C4-2B (cell line): ENCODE results near the gene SLC4A1AP.

Experiments used
- H3K27ac ChIP-seq: fragments of 450-650 bp; 2 replicates; pipeline ENCODE4 v1.5.1; 2017
- ZFX ChIP-seq: fragments of 450-650 bp; IDR thresholded peaks from 2 replicates; pipeline ENCODE4 v1.6.1; 2017
- TF ChIP-seq, protein P1 (sequence below): fragments of 450-650 bp; conservative IDR thresholded peaks from 2 replicates; pipeline ENCODE4 v1.5.1; 2017; ENCODE audit warnings: mild to moderate bottlenecking

Gene SLC4A1AP

DNA sequence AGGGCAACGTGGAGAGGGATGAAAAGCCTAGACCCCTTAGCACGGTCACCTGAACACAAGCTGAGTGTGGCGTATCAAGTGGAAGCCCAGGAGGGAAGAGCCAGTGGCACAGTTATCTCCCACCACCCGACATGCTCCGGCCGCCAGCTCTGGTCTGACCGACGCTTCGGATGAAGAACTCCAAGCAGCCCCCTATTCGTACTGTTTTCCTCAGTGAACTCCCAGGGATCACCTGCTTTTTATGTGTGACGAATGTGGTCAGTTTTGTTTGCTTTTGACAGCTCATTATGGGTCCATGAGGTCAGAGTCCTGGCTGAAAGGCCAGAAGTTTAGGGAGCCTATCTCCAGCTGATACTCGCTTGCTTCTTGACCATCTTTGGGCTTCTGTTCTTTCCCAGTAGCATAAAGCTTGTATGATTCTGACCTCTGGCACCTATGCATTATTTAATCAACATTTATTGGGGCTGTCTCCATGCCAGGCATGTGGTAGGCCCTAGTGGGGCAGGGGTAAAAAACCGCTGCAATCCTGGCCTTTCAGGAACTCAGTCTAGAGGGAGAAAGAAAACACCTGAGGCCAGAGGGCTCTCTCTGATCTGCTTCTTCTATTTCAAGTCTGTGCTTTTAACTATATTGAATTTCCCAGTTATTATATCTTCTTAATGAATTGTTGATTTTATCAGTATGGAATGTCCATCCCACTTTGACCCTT is 74.8 kb downstream of the SLC4A1AP start:
- no peak for TF ChIP-seq ZFX
- TF ChIP-seq, protein P1, sequence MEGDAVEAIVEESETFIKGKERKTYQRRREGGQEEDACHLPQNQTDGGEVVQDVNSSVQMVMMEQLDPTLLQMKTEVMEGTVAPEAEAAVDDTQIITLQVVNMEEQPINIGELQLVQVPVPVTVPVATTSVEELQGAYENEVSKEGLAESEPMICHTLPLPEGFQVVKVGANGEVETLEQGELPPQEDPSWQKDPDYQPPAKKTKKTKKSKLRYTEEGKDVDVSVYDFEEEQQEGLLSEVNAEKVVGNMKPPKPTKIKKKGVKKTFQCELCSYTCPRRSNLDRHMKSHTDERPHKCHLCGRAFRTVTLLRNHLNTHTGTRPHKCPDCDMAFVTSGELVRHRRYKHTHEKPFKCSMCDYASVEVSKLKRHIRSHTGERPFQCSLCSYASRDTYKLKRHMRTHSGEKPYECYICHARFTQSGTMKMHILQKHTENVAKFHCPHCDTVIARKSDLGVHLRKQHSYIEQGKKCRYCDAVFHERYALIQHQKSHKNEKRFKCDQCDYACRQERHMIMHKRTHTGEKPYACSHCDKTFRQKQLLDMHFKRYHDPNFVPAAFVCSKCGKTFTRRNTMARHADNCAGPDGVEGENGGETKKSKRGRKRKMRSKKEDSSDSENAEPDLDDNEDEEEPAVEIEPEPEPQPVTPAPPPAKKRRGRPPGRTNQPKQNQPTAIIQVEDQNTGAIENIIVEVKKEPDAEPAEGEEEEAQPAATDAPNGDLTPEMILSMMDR, result no peak
- no peak overlapping the region for H3K27ac ChIP-seq

DNA sequence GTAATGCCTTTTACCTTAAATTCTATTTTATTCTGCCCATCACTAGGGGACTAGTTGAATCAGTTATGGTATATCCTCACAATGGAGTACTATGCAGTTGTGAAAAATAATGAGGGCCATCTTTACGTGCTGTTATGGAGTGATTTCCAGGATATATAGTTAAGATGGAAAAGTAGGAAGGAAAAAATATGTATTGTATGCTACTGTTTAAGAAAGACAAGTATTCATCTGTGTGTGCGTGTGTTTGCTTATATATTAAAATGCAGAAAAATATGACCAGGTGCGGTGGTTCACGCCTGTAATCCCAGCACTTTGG is 75.3 kb downstream of the SLC4A1AP start:
- no peak overlapping the region for H3K27ac ChIP-seq
- no peak for TF ChIP-seq ZFX
- TF ChIP-seq, protein P1, result no peak

DNA sequence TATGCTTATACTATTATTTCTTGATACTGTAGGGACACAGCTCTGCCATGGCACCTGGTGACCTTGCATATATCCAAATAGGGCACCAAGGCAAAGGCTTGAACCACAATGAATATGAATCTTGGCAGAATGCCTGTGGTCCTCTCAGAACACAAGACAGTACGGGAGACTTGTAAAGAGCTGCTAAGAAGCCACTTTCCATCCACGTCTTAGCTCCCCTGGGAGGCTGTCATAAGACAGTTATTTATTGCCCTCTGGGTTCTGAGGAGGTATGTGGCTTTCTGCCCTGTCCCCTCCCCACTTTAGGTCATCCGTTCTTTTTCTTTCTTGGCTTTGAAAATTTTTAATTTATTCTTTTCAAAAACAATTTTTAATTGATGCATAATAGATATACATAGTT is 78.0 kb downstream of the SLC4A1AP start:
- TF ChIP-seq, protein P1, result no peak
- no peak for TF ChIP-seq ZFX
- no peak overlapping the region for H3K27ac ChIP-seq

DNA sequence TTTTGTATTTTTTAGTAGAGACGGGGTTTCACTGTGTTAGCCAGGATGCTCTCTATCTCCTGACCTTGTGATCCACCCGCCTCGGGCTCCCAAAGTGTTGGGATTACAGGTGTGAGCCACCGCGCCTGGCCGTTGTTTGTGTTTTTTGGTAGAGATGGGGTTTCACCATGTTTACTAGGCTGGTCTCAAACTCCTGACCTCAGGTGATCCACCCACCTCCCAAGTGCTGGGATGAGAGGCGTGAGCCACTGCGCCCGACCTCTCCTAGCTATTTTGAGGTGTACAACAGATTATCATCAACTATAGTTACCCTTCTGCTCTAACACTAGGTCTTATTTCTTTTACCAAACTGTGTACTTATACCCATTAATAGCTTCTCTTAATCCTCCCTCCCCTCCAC is 78.9 kb downstream of the SLC4A1AP start:
- TF ChIP-seq, protein P1, result no peak
- TF ChIP-seq ZFX, result no peak
- no peak overlapping the region for H3K27ac ChIP-seq
